Adrenal gland (tissue), 5 donors: Measurements from ENCODE around the gene HADHB.

Experiments used
- CTCF ChIP-seq, 6 experiments: fragments of 450-650 bp in 4 of 6; fragments of 200-600 bp in 2 of 6; sonication (generic) in 1 of 6; IDR thresholded peaks; 1 replicate in 5 of 6; 2 replicates in 1 of 6; pipeline versions ENCODE4 v1.5.1 to v1.8.0; 2016 to 2021; ENCODE audit warnings: antibody characterized with exemption in 6 of 6, mild to moderate bottlenecking in 2 of 6, moderate library complexity in 1 of 6
- POLR2A ChIP-seq, 2 donors: fragments of 450-650 bp; IDR thresholded peaks; one replicate each; pipeline ENCODE4 v1.6.1; 2017; ENCODE audit warnings: antibody characterized with exemption in 2 of 2, mild to moderate bottlenecking in 2 of 2, moderate library complexity in 1 of 2
- donor health status: DM: no; HTN: no; CAD: no.

- no peak for TF ChIP-seq CTCF (IDR thresholded peaks at IDR 0.05)
- TF ChIP-seq POLR2A (IDR thresholded peaks at IDR 0.05), result peak in 1 of 2 donors; percentile 53
These were observed 54.1 kb downstream of the HADHB start for GRCh38 chr2:26298638-26299393.
